GM10266 (cell line): ENCODE measurements around the gene MDH1B.

Experiments
- DNase-seq: peaks from one replicate; pipeline ENCODE4 v3.0.0; 2012; ENCODE audit errors: extremely low spot score
- CTCF ChIP-seq: IDR thresholded peaks from 2 replicates; pipeline ENCODE4 v1.5.1; 2012; ENCODE audit warnings: mild to moderate bottlenecking, low read depth; ENCODE audit not compliant: control insufficient read depth, insufficient read depth; ENCODE audit errors: missing control alignments

Gene MDH1B

GRCh38 chr2:206693399-206694137 lies 71.6 kb downstream of the MDH1B start:
- TF ChIP-seq CTCF, result peak; percentile 60
- DNase-seq, result peak; percentile 43

GRCh38 chr2:206692971-206693370 lies 72.2 kb downstream of the MDH1B start:
- no peak for DNase-seq
- TF ChIP-seq CTCF, result no peak

- TF ChIP-seq CTCF, result no peak
- DNase-seq, result no peak
Observed at GRCh38 chr2:206688990-206689389, 76.1 kb downstream of the MDH1B start.

- no peak for TF ChIP-seq CTCF
- DNase-seq, result no peak
Observed at GRCh38 chr2:206688453-206688852, 76.7 kb downstream of the MDH1B start.
